Suprapubic skin (tissue), 4 donors: ENCODE results near the gene LMBR1. TPM values are rescaled to one million over a fixed set of nuclear protein-coding genes. Genes with fewer than 3 reads are reported as not detected.
"Not testable (repeated sequence)": the region's sequence is repeated elsewhere in the genome, so short reads cannot be mapped to it uniquely, and the experiment has no call there.

Experiments used
- DNase-seq, 2 donors: peaks; one replicate each; pipeline ENCODE4 v3.0.0-alpha.2; 2019; ENCODE audit warnings: low spot score in 2 of 2
- H3K27ac ChIP-seq: fragments of 200-600 bp; sonication (generic); one replicate; pipeline ENCODE4 v1.5.1; 2019
- H3K27me3 ChIP-seq: fragments of 200-600 bp; sonication (generic); one replicate; pipeline ENCODE4 v1.5.1; 2019
- H3K36me3 ChIP-seq: fragments of 200-600 bp; sonication (generic); one replicate; pipeline ENCODE4 v1.5.1; 2019
- H3K4me1 ChIP-seq: fragments of 200-600 bp; sonication (generic); one replicate; pipeline ENCODE4 v1.5.1; 2019
- H3K4me3 ChIP-seq: fragments of 200-600 bp; sonication (generic); one replicate; pipeline ENCODE4 v1.5.1; 2019; ENCODE audit warnings: mild to moderate bottlenecking
- H3K9me3 ChIP-seq: fragments of 200-600 bp; sonication (generic); one replicate; pipeline ENCODE4 v1.5.1; 2019
- EP300 ChIP-seq: sonication (generic); formaldehyde crosslinking; IDR thresholded peaks from one replicate; pipeline ENCODE4 v1.6.1; 2017; ENCODE audit warnings: antibody characterized with exemption
- POLR2A ChIP-seq, 2 donors: fragments of 450-650 bp; IDR thresholded peaks; one replicate each; pipeline ENCODE4 v1.6.1; 2017; ENCODE audit warnings: antibody characterized with exemption in 2 of 2, mild to moderate bottlenecking in 2 of 2, moderate library complexity in 2 of 2
- POLR2AphosphoS5 ChIP-seq, 3 donors: sonication (generic); formaldehyde crosslinking; IDR thresholded peaks; one replicate each; pipeline ENCODE4 v1.6.1; 2017; ENCODE audit warnings: antibody characterized with exemption in 3 of 3
- WGBS: methylation state at CpG from one replicate; pipeline ENCODE4 v1.1.5; 2018; 5-methylcytosine and 5-hydroxymethylcytosine counted together
- total RNA-seq, 4 donors: library from RNA; depleted of rRNA; stranded (reverse); fragments of >200 nt; gene quantifications; one replicate each; pipeline ENCODE4 v1.1.0, GENCODE V29; 2016
- TF ChIP-seq, protein P1 (sequence below), 2 donors: fragments of 200-600 bp in 1 of 2; fragments of 450-650 bp in 1 of 2; sonication (generic) in 1 of 2; IDR thresholded peaks; one replicate each; pipeline ENCODE4 v1.5.1; 2016 to 2019; ENCODE audit warnings: antibody characterized with exemption in 2 of 2, mild to moderate bottlenecking in 1 of 2, moderate library complexity in 1 of 2

LMBR1 gene
- total RNA-seq, 4 donors from 2014 or later: 48.7 to 104 (median 59.1) TPM

DNA sequence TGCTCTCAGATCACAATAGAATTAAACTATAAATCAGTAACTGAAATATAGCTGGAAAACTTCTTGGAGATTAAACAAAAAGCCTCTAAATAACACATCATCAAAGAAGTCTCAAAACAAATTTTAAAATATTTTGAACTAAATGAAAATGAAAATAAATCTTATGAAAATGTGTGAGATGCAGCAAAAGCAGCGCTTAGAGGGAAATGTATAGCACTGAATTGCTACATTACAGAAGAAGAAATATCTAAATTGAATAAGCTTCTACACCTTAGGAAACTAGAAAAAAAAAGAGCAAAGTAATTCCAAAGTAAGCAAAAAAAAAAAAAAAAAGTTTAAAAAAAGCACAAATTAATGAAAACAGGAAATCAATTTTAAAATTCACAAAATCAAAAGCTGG is 35.2 kb downstream of the LMBR1 start:
- Histone ChIP-seq H3K4me3 (no peak overlapping the region), H3K36me3 (peaks cover 10% of the 10 kb centered on the region), H3K27me3 (no peaks in the 10 kb centered on the region), H3K4me1 (no peaks in the 10 kb centered on the region), H3K9me3 (peaks cover 10% of the 10 kb centered on the region), H3K27ac (no peak overlapping the region)
- DNase-seq: no peak
- 98% methylated on average over 1 of the region's 1 CpG for WGBS
- TF ChIP-seq, protein P1, sequence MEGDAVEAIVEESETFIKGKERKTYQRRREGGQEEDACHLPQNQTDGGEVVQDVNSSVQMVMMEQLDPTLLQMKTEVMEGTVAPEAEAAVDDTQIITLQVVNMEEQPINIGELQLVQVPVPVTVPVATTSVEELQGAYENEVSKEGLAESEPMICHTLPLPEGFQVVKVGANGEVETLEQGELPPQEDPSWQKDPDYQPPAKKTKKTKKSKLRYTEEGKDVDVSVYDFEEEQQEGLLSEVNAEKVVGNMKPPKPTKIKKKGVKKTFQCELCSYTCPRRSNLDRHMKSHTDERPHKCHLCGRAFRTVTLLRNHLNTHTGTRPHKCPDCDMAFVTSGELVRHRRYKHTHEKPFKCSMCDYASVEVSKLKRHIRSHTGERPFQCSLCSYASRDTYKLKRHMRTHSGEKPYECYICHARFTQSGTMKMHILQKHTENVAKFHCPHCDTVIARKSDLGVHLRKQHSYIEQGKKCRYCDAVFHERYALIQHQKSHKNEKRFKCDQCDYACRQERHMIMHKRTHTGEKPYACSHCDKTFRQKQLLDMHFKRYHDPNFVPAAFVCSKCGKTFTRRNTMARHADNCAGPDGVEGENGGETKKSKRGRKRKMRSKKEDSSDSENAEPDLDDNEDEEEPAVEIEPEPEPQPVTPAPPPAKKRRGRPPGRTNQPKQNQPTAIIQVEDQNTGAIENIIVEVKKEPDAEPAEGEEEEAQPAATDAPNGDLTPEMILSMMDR (IDR thresholded peaks at IDR 0.05): no peak
- no peak for TF ChIP-seq EP300
- TF ChIP-seq POLR2A (IDR thresholded peaks at IDR 0.05): no peak
- TF ChIP-seq POLR2AphosphoS5 (IDR thresholded peaks at IDR 0.05): no peak

DNA sequence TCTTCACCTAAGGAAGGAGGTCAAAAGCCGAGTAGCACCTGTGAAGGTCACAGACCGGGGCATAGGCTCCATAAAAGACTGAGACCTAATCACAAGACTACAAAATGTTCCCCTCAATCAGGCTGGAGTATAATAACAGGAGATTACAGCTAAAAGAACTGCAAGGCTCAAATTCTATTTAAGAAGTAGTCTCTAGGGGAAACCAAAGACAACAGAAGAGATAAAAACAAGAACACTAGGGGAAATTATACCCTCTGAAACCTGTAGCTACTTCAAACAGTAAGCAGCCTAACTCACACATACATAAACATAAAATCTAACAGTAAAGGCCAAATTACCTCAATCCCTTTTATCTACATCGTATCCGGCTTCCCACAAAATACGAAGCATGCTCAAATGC is 38.3 kb downstream of the LMBR1 start:
- H3K27me3 ChIP-seq: no peaks in the 10 kb centered on the region
- no peak for TF ChIP-seq POLR2A (IDR thresholded peaks at IDR 0.05)
- TF ChIP-seq EP300: no peak
- TF ChIP-seq, protein P1 (IDR thresholded peaks at IDR 0.05): no peak
- TF ChIP-seq POLR2AphosphoS5 (IDR thresholded peaks at IDR 0.05): no peak
- H3K4me3 ChIP-seq: no peak overlapping the region
- WGBS: 97% methylated on average over 5 of the region's 5 CpGs
- no peaks in the 10 kb centered on the region for H3K4me1 ChIP-seq
- H3K9me3 ChIP-seq: peaks cover 10% of the 10 kb centered on the region
- H3K27ac ChIP-seq: no peak overlapping the region
- no peak for DNase-seq
- H3K36me3 ChIP-seq: no peaks in the 10 kb centered on the region

DNA sequence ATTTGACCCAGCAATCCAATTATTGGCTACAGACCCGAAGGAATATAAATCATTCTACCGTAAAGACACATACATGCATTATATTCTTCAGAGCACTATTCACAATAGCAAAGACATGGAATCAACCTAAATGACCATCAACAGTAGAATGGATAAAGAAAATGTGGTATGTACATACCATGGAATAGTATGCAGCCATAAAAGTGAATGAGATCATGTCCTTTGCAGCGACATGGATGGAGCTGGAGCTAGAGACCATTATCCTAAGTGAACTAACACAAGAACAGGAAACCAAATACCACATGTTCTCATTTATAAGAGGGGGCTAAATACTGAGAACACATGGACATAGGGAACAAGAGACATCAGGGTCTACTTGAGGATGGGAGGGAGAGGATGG is 44.0 kb downstream of the LMBR1 start:
- Histone ChIP-seq H3K27ac (no peak overlapping the region), H3K4me3 (no peak overlapping the region), H3K27me3 (no peaks in the 10 kb centered on the region), H3K4me1 (no peaks in the 10 kb centered on the region), H3K36me3 (no peaks in the 10 kb centered on the region), H3K9me3 (no peaks in the 10 kb centered on the region)
- 96% methylated on average over 3 of the region's 3 CpGs for WGBS
- TF ChIP-seq, protein P1 (IDR thresholded peaks at IDR 0.05): no peak
- no peak for TF ChIP-seq POLR2A (IDR thresholded peaks at IDR 0.05)
- no peak for TF ChIP-seq EP300
- TF ChIP-seq POLR2AphosphoS5 (IDR thresholded peaks at IDR 0.05): no peak
- DNase-seq: no peak

DNA sequence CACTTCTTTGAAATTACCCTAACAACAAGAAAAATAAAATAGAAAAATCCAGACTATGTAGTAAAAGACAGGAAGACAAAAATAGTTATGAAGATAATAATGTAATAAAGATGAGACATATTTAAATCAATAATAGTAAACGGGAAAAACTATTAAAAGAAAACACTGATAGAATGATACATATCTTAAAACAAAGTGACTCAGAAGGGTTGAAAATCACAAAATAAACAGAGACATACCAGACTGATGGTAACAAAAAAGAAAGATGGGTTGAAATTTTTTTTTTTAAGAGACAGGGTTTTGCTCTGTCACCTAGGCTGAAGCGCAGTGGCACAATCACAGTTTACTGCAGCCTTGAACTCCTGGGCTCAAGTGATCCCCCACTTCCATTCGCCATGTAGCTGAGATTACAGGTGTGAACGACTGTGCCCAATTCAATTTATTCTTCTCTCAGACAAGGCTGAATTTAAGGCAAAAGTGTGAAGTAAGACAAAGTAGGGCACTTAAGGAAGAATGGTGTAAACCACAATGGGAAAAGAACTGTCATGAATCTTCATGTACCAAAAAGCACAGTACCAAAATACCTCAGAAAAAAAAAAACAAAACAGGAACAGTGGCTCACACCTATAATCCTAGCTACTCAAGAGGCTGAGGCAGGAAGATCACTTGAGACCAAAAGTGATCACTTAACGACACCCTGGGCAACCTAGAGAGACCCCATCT is 47.4 kb downstream of the LMBR1 start:
- Histone ChIP-seq H3K36me3 (no peaks in the 10 kb centered on the region), H3K27me3 (no peaks in the 10 kb centered on the region), H3K4me3 (no peak overlapping the region), H3K27ac (no peak overlapping the region), H3K4me1 (no peaks in the 10 kb centered on the region), H3K9me3 (no peaks in the 10 kb centered on the region)
- no peak for DNase-seq
- TF ChIP-seq EP300 (no peak), POLR2A (IDR thresholded peaks at IDR 0.05) (no peak), POLR2AphosphoS5 (IDR thresholded peaks at IDR 0.05) (no peak)
- TF ChIP-seq, protein P1 (IDR thresholded peaks at IDR 0.05): no peak
- WGBS: 81% methylated on average over 5 of the region's 5 CpGs

DNA sequence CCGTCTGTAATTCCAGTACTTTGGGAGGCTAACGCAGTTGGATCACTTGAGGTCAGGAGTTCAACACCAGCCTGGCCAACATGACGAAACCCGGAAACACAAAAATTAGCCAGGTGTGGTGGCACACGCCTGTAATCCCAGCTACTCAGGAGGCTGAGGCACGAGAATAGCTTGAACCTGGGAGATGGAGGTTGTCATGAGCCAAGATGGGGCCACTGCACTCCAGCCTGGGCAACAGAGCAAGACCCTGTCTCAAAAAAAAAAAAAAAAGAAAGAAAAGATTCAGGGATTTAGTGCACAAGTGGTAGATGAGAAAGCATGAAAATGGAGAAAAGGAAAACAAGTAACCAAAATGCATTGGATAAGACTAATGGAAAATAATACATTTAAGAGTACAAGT is 49.4 kb downstream of the LMBR1 start:
- not testable (repeated sequence) for H3K27ac ChIP-seq, H3K9me3 ChIP-seq, H3K36me3 ChIP-seq, H3K4me1 ChIP-seq, H3K4me3 ChIP-seq, DNase-seq, H3K27me3 ChIP-seq
- WGBS: 96% methylated on average over 5 of the region's 6 CpGs

DNA sequence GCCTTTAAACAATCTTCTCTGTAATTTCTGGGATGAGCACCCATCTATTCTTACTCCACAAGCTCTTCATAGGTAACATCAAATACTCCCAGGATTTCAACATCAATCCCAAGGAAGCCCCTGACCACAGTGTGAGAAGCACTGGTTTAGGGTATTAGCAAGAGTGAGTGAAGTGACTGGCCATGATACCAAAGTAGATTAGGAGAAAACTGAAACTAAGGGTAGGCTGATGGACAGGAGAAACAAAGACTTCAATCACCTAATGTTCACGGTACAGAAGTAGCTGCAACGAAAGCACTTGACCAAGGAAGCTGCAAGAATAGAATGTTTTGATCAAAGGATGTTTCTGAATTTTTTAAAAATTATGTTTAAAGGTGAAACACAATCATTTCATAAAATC is 49.8 kb downstream of the LMBR1 start:
- no peaks in the 10 kb centered on the region for H3K27me3 ChIP-seq
- TF ChIP-seq, protein P1 (IDR thresholded peaks at IDR 0.05): no peak
- TF ChIP-seq POLR2AphosphoS5 (IDR thresholded peaks at IDR 0.05) (no peak), POLR2A (IDR thresholded peaks at IDR 0.05) (no peak), EP300 (no peak)
- H3K36me3 ChIP-seq: no peaks in the 10 kb centered on the region
- DNase-seq: no peak
- 91% methylated on average over 2 of the region's 2 CpGs for WGBS
- H3K9me3 ChIP-seq: no peaks in the 10 kb centered on the region
- H3K27ac ChIP-seq: no peak overlapping the region
- no peaks in the 10 kb centered on the region for H3K4me1 ChIP-seq
- H3K4me3 ChIP-seq: no peak overlapping the region
